ENCODE measurements around the gene SLC12A9. TPM values are rescaled to one million over a fixed set of nuclear protein-coding genes. Genes with fewer than 3 reads are reported as not detected.

Gene SLC12A9
- total and polyA plus RNA-seq, 4 donors: 28.5 to 52.6 (median 39.2) TPM

DNA sequence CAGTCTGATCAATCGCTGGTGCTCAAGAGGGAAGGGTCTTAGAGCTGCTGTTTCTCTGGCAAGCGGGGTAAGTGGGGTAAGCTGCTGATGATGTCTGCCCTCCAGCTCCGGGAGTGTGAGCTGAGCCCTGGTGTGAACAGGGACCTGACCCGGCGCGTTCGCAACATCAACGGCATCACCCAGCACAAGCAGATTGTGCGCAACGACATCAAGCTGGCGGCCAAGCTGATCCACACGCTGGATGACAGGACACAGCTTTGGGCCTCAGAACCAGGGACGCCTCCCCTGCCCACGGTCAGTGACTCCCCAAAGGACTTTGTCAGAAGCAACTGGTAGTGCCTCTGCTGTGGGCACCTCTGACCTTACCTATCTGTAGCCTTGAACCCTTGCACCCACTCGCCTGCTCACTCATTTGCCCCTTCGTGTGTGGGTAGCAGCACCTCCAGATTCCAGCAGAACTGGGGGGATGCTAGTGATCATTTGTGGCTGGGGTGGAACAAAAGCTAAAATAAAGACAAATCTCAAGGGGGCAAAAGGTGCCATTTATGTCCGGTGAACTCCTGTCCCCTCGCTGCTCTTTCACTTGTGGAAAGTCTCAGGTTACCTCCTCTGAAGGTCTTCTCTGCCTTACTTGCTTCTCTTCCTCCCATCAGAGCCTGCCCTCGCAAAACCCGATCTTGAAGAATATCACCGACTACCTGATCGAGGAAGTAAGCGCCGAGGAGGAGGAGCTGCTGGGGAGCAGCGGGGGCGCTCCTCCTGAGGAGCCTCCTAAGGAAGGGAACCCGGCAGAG lies 33.8 kb downstream of the SLC12A9 start:
- DNase-seq: no peak
- H3K9me3 ChIP-seq (ENCODE audit: control insufficient read depth in 4 of 4, insufficient read depth in 3 of 4, low read length in 3 of 4): no peaks in the 10 kb centered on the region
- H3K4me1 ChIP-seq (ENCODE audit: control insufficient read depth in 5 of 5, insufficient read depth in 5 of 5, low read length in 5 of 5): peaks cover 0 to 33% (median 17%) of the 10 kb centered on the region in 5 donors
- no peak overlapping the region for H3K9ac ChIP-seq (ENCODE audit: insufficient read depth in 1 of 2, low read length in 2 of 2)
- H3K27me3 ChIP-seq (ENCODE audit: control insufficient read depth in 3 of 3, insufficient read depth in 3 of 3, low read length in 2 of 3): no peaks in the 10 kb centered on the region
- peaks cover 25 to 63% (median 60%) of the 10 kb centered on the region in 4 donors for H3K36me3 ChIP-seq (ENCODE audit: control insufficient read depth in 4 of 4, insufficient read depth in 4 of 4, low read length in 4 of 4)
- no peak overlapping the region for H3K27ac ChIP-seq (ENCODE audit: low read depth in 1 of 2, low read length in 1 of 2)
- TF ChIP-seq, protein P1, sequence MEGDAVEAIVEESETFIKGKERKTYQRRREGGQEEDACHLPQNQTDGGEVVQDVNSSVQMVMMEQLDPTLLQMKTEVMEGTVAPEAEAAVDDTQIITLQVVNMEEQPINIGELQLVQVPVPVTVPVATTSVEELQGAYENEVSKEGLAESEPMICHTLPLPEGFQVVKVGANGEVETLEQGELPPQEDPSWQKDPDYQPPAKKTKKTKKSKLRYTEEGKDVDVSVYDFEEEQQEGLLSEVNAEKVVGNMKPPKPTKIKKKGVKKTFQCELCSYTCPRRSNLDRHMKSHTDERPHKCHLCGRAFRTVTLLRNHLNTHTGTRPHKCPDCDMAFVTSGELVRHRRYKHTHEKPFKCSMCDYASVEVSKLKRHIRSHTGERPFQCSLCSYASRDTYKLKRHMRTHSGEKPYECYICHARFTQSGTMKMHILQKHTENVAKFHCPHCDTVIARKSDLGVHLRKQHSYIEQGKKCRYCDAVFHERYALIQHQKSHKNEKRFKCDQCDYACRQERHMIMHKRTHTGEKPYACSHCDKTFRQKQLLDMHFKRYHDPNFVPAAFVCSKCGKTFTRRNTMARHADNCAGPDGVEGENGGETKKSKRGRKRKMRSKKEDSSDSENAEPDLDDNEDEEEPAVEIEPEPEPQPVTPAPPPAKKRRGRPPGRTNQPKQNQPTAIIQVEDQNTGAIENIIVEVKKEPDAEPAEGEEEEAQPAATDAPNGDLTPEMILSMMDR (IDR thresholded peaks at IDR 0.05; ENCODE audit: control extremely low read depth, extremely low read depth): no peak
- no peak for ATAC-seq (ENCODE audit: insufficient read depth, low FRiP score)
- WGBS, 2 donors: 89 to 91% methylated on average over 27 of the region's 27 CpGs
- H3K4me3 ChIP-seq: no peak overlapping the region

DNA sequence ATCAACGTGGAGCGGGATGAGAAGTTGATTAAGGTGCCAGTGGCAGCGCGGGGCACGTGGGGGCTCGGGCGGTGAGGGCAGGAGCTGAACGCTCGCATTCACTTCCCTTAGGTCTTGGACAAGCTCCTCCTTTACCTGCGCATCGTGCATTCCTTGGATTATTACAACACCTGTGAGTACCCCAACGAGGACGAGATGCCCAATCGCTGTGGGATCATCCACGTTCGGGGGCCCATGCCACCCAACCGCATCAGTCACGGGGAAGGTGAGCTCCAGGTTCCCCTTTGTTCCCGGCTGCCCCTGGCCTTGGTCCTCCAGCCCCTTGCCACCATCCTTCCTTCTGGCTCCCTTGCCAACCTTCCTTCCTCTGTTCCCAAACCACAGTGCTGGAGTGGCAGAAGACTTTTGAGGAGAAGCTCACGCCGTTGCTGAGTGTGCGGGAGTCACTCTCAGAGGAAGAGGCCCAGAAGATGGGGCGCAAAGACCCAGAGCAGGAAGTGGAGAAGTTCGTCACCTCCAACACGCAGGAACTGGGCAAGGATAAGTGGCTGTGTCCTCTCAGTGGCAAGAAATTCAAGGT lies 34.5 kb downstream of the SLC12A9 start:
- Histone ChIP-seq H3K4me3 (no peak overlapping the region), H3K36me3 (ENCODE audit: control insufficient read depth in 4 of 4, insufficient read depth in 4 of 4, low read length in 4 of 4) (peaks cover 20 to 57% (median 53%) of the 10 kb centered on the region in 4 donors), H3K27me3 (ENCODE audit: control insufficient read depth in 3 of 3, insufficient read depth in 3 of 3, low read length in 2 of 3) (no peaks in the 10 kb centered on the region), H3K27ac (ENCODE audit: low read depth in 1 of 2, low read length in 1 of 2) (peak overlapping the region in 1 of 2 donors; percentile 29), H3K9me3 (ENCODE audit: control insufficient read depth in 4 of 4, insufficient read depth in 3 of 4, low read length in 3 of 4) (no peaks in the 10 kb centered on the region), H3K4me1 (ENCODE audit: control insufficient read depth in 5 of 5, insufficient read depth in 5 of 5, low read length in 5 of 5) (peaks cover 4 to 38% (median 17%) of the 10 kb centered on the region in 5 donors), H3K9ac (ENCODE audit: insufficient read depth in 1 of 2, low read length in 2 of 2) (no peak overlapping the region)
- 69 to 79% methylated on average over 25 of the region's 25 CpGs for WGBS, 2 donors
- TF ChIP-seq, protein P1 (IDR thresholded peaks at IDR 0.05; ENCODE audit: control extremely low read depth, extremely low read depth): no peak
- DNase-seq: no peak
- ATAC-seq (ENCODE audit: insufficient read depth, low FRiP score): no peak

DNA sequence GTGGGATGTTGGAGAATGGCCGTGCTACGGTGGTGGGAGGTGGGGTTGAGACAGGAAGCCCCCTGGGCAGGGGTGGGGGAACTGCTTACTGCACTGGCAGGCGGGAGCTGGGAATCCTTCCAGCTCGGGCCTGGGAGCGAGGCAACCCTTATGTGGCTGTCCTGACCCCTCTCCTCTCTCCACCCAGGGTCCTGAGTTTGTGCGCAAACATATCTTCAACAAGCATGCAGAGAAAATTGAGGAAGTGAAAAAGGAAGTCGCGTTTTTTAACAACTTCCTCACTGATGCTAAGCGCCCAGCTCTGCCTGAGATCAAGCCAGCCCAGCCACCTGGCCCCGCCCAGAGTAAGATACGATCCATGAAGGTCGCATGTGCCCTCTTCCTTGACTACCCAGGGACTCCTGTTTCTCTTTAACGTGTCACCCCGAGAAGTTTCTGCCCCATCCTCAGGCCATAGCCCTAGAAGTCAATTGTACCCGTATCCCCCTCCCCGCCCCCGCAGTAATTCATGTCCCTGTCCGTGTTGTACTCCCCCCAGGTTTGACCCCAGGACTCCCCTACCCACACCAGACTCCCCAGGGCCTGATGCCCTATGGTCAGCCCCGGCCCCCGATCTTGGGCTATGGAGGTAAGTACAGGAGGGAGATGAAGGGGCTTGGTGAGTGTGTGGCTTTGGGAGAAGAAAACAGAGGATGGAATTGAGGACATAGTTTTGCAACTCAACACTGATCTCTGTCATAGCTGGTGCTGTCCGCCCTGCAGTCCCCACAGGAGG lies 35.2 kb downstream of the SLC12A9 start:
- H3K9me3 ChIP-seq (ENCODE audit: control insufficient read depth in 4 of 4, insufficient read depth in 3 of 4, low read length in 3 of 4): no peaks in the 10 kb centered on the region
- no peaks in the 10 kb centered on the region for H3K27me3 ChIP-seq (ENCODE audit: control insufficient read depth in 3 of 3, insufficient read depth in 3 of 3, low read length in 2 of 3)
- no peak for ATAC-seq (ENCODE audit: insufficient read depth, low FRiP score)
- peaks cover 20 to 52% (median 51%) of the 10 kb centered on the region in 4 donors for H3K36me3 ChIP-seq (ENCODE audit: control insufficient read depth in 4 of 4, insufficient read depth in 4 of 4, low read length in 4 of 4)
- peaks cover 4 to 38% (median 17%) of the 10 kb centered on the region in 5 donors for H3K4me1 ChIP-seq (ENCODE audit: control insufficient read depth in 5 of 5, insufficient read depth in 5 of 5, low read length in 5 of 5)
- H3K27ac ChIP-seq (ENCODE audit: low read depth in 1 of 2, low read length in 1 of 2): peak overlapping the region in 1 of 2 donors; percentile 29
- DNase-seq: no peak
- 35 to 48% methylated on average over 21 of the region's 21 CpGs for WGBS, 2 donors
- TF ChIP-seq, protein P1 (IDR thresholded peaks at IDR 0.05; ENCODE audit: control extremely low read depth, extremely low read depth): no peak
- no peak overlapping the region for H3K4me3 ChIP-seq
- no peak overlapping the region for H3K9ac ChIP-seq (ENCODE audit: insufficient read depth in 1 of 2, low read length in 2 of 2)
